SKM-1 treated with dmso at 0.1 percent for 144 hours (cell line): Measurements from ENCODE around the gene HS3ST3A1.

ENCODE experiments used
- DNase-seq: peaks from one replicate; lab custom pipeline; 2025; ENCODE audit not compliant: unreplicated experiment; lab: John Stamatoyannopoulos, UW

HS3ST3A1 gene

DNA sequence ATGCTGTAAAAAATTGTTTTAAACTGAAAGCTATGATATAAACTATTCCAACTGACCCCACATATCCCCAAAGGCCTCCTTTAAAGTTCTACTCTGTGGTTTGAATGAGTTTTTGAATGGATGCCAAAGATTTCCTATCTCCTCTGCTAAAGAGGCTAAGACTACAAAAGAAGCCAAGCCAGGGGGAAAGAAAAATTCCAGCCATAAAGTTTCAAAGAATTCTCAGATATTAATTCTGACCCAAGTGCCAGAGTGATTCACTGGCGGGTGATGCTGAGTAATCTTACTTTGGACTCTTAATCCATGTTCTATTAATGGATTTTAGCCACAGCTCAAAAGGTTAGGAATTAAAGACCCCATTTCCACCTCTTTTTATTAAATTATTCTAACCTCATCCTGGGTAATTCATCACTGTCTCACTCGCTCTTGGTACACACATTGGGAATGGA is 60.7 kb downstream of the HS3ST3A1 start:
- DNase-seq, result no peak

DNA sequence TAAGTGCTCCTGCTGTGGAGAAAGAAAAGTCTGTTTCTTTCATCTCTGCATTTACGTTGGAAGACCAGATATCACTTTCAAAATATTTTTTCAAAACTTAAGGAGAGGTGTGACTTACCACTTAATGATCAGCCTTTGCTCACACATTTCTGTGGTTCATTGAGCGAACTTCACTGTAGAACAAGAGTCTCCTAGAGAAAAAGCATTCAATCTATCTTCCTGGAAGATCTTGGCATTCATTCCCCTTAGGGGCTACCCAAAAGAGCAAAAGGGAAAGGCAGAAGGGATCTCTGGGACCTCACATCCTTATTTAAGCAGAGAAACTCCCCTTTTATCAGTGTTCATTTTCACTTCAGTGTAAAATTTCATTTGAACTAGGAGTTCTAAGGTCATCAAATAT is 61.2 kb downstream of the HS3ST3A1 start:
- DNase-seq, result no peak

DNA sequence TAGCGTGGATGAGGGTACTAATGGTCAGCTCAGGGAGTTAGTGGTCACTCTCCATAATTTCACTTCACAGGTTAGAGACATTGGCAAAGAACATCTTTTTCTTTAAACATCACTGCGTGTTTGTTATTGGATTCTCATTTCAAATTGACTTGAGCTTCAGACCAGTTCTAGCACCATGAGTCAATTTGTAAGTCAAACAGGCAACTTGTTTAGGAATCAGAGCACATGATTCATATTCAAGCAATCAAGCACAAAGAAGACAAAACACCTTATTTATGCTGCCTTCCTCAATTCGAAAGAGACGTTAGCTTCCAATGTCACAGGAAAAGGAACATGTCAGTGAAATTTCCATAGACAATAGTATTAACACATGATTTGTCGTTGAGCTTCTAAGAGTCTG is 62.3 kb downstream of the HS3ST3A1 start:
- no peak for DNase-seq

DNA sequence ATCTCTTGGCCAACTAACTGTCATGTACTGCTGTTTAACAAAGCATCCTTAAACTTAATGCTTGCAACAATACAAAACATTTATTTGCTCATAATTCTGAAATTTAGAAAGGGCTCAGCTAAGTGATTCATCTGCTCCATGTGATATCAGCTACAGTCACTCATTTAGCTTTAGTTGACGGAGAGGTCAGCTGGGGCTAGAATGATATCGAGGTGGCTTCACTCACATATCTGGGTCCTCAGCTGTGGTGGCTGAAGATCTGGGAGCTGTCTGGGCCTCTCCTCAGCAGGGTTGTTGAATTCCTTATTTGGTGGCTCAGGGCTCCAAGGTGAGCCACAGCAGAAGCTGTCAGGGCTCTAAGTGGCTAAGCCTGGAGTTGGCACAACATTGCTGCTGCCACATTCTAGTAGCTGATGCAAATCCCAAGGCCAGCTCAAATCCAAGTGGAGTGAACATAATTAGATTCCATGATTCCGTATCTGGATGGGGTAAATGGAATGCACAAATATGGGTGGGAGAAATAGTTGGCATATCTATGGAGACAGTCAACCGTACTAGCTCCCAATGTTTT is 62.8 kb downstream of the HS3ST3A1 start:
- DNase-seq, result no peak

DNA sequence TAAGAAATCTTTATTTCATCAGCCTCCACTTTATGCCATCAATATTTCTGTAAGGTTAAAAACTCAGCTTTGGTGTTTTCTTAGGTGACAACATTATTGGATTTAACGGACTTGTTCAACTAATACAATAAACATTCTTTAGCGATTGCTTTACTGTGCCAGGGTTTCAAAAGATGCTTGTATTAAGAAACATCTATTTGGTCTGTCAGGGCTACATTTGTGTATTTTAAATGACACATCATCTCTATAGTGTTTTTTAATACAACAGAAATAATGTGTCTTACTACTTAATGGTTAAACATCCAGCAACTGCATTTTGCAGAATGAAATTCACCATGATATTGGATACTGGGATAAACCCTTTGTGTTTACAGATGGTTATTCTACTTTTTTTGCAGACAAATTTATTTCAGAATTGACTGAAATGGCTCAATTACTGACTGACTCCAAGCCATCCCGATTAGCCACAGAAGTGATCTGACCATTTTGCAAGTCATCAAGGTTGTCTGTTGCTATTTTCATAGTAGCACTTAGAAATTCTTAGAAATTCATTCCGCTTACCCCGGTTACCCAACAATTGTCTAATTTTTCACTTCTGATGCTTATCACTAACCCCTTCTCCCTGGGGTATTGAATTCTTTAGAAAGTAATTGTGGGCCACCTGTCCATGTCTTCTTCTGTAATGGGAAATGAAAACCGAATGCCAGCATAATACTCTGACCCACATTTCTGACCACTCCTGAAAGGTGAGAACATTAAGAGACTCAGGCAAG is 63.7 kb downstream of the HS3ST3A1 start:
- DNase-seq, result no peak

DNA sequence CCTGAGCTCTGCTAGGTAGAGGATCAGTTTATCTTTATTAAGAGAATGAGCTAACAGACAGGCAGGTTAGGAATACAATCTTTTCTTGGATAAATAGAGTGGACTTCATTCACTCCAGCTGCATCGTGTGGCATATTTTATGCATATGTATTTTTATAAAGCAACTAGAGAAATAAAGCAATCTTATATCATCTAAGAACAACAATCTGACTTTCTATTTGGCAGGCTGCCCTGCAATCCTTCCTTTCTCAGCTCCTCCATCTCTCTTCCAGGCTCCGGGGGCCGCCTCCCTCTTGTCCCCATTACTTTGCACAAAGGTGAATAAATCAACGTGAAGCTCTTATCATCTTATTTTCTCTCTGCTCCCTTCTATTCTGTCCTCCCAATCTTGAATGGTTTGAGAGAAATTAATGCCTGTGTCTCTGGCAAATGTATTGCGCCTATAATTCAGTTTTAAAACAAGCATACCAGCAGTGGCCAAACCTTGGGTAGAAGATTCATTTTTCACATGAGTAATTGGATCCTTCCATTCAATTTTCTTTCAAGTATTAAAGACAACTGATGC is 64.5 kb downstream of the HS3ST3A1 start:
- no peak for DNase-seq

DNA sequence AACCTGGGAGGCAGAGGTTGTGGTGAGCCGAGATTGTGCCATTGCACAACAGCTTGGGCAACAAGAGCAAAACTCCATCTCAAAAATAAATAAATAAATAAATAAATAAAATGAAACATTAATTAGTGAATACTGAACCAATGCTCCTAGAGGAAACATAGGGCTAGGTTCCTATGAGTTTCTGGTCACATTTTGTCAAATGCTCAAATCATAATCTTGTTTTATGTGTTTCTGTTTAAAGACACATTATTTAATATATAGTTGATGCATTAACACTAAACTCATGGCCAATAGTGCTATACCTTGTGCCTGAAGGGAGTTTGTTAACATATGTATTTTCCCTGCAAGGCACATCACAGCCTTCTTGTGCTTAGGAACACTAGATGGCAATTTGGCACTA is 66.8 kb downstream of the HS3ST3A1 start:
- no peak for DNase-seq

DNA sequence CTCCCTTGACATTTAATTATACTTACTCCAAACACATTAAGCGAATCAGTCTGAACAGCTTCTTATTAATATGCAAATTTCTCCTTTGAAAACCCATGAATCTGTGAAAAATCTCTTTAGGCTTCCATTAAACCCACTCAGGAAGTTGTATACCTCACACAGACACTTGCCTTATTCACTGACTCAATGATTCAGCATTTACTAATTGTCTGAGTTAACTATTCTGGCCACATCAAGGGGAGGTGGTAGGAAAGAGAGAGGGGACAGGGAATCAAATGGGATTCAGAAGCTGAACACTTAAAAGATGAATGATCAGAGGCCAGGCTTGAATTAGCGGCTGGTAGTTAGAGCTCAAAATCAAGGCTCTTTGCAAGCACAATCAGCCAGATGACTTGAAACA is 70.0 kb downstream of the HS3ST3A1 start:
- DNase-seq, result no peak

DNA sequence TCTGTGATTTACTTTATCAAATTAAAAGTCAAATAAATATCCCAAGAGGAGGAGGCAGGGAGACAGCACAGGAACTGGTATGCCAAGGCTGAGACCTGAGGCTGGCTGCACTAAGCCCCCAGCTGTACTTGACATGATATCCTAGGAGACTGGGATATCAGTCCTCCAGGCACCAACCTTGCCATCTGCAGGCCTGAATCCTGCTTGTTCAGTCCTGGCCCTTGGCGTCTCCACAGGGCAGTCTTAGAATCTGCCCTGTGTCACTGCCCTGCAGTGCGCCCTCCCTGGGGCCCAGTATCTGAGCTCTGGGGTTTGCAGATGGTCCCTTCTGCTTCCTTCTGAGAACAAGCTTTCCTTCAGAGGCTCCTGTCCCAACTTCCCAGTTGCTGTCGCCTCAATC is 75.9 kb downstream of the HS3ST3A1 start:
- DNase-seq, result no peak

DNA sequence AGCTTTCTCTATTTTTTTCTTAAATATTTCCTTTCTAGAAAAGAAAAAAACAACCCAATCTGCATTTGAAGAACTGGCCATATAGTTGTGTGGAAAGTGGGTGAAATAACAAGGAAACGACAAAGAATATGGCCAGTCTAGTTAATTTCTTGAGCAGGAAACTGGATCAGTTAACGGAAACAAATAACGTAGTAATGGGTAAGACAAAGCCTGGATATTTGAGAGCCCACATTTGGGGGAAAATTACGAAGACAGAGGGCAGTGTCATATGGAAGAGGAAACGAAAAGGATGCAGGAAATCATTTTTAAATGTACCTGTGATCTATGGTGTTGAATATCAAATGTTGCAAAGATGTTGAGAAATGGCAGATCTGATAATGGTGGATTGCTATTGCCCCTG is 78.6 kb downstream of the HS3ST3A1 start:
- DNase-seq, result no peak

DNA sequence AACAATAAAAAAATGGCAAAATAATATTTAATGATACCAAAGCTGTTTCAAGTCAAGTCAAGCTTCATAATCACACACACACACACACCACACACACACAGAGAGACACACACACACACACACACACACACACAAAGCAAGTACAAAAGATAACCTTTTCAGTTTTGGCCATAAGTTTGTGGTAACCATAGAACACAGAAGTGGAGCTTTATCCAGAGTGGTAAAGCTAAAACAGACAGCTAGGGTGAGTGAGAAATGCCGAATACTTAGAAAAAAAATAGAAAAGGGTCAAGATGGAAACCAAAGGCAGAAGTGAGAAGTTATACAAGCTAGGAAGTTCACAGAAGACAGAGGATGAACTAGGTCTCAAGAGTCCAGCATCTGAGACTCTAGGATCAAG is 79.0 kb downstream of the HS3ST3A1 start:
- DNase-seq, result no peak

DNA sequence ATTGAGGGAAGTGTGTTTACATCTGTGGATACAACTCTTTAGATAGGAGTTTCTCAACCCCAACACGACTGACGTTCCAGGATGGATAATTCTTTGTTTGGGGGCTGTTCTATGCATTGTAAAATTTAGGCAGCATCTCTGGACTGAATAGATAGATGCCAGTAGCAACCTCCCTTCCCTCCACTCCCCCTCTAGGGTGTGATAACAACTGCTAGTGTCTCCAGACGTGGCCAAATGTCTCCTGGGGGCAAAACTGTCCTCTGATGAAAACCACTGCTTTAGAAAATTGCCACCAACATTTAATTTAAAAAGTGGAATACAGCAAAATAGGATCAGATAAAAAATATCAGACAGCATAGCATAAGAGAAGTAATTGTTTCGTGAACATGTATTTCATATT is 79.9 kb downstream of the HS3ST3A1 start:
- DNase-seq, result no peak

DNA sequence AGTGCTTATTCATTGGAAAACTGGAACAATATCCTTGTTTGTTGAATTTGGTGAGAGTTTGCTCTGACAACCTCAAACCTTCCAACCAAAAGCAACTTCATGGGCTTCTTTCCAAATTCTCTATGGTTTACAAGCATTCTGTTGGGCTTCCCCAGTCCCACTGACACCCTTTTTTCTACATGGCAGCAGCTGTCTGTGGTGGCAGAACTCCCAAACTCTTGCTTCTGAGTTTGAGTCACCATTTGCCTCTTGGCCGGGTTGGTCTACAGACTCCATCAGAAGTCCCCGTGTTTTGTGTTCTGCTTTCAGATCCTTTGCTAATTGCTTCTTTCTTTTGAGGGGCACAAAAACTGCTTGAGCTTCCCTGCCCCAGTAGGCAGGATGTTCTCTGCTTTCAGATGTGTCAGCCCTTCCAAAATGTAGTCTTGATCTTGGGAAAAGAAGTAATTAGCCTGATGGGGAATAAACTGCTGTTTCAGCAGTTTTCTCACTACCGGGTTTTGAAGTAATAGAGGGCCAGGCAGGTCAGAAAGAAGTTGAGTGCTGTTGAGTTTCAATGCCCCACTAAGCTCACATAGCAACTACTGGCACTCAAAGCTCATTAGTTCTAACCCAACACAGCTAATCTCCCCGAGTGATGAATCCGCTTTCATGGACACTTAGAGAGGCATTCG is 80.7 kb downstream of the HS3ST3A1 start:
- DNase-seq, result no peak

DNA sequence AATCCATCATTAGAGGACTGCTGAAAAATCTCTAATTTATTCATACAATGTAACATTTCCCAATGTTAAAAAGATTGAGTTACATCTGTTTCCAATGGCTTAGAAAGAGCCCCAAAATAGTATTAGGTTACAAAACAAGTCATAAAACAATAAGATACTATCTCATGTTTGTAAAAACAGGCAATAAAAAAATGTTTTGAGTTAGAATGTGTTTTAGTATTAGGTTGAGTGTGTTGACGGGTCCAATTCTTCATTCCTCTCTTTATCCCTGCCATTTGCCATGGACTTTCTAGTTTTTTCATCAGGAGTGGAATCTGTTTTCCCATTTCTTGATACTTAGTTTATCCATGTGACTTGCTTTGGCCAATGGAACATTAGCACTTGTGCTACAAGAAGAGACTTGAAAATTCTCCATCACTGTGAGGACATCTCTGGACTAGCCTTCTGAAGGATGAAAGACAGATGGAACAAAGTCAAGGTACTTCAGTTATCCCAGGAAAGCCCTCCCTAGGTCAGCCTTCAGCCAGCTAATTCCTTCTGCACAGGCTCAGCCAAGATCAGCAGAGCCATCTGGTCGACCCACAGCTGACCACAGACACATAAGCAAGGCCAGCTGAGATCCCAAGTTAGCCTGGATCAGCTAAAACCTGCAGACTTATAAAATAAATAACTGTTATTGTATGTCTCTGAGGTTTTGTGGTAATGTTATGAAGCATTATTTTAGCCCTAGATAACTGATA is 83.3 kb downstream of the HS3ST3A1 start:
- no peak for DNase-seq

DNA sequence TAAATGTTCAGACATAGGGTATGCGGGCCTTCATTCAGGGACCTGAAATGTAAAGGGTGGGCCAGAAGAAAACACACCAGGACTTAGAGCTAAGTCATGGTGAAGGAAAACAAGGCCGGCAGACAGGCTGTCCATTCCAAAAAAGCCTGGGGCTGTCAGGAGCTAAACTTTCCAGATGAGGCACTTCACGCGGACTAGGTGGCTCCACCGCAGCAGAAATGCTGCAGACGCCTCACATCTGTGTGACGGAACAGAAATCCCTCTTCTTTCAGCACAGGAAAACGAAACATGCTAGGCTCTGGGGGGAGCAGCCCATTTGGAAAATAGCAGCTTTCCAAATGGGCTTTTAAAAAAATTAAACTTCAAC is 88.7 kb downstream of the HS3ST3A1 start:
- DNase-seq, result no peak

DNA sequence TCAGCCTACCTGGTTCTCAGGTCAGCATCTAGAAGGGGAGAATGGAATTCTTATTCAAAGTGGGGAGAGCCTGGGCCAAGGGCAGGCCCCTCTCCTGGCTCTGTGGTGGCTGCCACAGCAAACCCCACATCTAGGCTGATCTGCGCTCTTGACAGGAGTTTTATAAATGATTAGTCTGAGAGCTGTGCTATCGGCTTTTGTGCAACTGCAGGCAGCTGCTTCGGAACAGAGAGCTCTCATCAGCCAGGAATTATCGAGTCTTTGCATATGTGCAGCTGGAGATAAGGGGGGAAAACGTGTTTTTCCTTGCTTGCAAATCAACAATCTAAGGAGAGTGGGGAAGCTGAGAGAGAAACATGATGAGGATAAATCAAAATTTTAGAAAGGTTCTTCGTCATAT is 91.7 kb downstream of the HS3ST3A1 start:
- no peak for DNase-seq

DNA sequence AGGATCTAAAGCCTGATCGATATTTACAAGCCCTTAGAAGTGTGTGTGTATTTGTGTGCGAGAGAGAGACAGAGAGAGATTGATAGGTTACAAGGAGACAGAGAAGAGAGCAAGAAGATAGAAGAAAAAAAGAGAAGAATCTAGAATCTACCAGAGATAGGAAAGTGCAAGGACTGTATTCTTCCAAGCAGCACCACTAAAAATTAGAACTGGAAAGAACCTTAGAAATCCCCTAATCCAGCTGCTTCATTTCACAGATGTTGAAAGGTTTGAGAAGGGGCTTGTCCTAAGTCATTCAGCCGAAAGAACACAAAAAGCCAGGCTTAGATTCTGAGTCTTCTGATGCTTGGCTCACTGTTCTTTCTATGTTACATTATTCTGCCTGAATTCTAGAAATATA is 92.2 kb downstream of the HS3ST3A1 start:
- DNase-seq, result no peak

DNA sequence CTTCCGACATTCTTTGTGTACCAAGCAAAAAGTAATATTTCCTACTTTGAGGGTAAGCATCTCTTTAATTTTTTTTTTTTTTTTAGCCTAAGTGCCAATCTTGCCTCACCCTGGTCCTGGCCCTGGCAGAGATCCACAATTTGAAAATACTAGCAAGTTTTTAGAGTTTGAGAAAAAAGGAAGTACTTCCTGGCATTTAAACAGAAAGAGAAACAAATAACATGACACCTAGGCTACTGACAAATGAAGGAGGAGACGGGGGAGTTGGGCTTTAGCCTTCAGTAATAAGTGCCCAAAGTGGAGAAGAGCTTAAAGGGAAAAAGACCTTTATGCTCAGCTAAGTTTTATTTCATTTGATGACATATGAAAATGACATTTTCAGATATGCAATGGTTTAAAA is 92.8 kb downstream of the HS3ST3A1 start:
- no peak for DNase-seq

DNA sequence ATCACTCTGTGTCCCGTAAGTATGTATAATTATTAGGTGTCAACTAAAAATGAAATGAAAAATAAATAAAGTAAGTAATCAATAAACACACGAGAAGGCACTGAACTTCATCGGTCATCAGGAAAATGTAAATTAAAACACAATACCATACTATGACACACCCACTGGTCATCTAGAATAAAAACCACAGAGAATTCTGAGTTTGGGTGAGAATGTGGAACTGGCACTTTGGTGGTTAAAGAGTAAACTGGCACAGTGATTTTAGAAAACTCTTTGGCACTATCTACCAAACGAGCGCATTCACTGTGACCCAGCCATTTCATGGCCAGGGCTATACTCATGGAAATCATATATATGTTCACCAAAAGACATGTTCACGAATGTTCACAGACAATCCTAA is 98.2 kb downstream of the HS3ST3A1 start:
- no peak for DNase-seq

DNA sequence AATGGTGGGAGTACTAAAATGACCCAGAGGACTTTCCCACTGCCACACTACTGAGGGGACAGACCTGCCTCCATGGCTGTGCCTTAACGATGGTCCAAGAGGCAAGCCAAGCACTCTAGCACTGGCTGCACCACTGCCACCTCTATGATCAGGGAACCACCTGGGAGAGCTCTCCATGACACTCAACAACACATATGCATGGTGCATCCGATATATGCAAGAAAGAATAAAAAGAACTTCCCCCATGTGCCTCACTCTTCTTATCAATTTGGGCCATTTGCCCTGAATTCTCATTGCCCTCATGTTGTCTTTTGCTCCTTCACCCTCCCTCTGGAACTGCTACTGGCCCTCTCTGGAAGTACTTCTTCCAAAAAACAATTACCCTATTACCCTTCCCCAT is 99.5 kb downstream of the HS3ST3A1 start:
- no peak for DNase-seq

DNA sequence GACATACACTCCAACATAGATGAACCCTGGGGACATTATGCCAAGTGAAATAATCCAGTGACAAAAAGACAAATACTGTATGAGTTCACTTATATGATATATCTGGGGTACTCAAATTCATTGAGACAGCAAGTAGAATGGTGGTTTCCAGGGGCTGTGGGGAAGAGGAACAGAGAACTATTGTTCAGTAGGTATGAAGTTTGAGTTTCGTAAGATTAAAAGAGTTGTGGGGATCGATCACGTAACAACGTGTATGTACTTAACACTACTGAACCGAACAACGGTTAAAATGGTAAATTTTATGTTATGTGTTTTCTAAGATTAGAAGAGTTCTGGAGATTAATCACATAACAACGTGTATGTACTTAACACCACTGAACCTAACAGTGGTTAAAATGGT is 100.8 kb downstream of the HS3ST3A1 start:
- no peak for DNase-seq

DNA sequence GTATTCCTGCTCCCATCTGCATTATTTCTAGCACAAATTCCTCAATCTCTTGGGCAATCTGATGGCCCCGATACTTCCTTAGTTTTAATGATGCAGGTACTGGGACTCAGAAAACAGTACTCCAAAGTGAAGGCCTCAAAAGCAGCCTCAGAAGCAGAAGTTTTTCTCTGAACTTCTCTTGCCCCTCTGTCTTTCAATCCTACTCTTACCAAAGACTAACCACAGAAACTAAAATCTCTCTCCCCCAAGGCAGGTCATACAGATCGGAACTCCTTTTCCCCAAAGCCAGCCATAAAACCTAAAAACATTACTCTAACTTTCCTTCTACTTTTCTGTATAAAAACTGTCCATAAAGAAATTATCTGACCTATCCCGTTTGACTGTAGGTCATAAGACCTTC is 103.5 kb downstream of the HS3ST3A1 start:
- DNase-seq, result no peak
